HFFc6 (cell line): Measurements from ENCODE around the gene NTM. TPM values are rescaled to one million over a fixed set of nuclear protein-coding genes. Genes with fewer than 3 reads are reported as not detected.

ENCODE experiments used
- DNase-seq: peaks from one replicate; pipeline ENCODE4 v3.0.0-alpha.2; 2018
- H3K27ac Mint-ChIP-seq: 2 replicates; pipeline ENCODE4 v1.8.0; 2020; ENCODE audit warnings: mild to moderate bottlenecking, mixed read lengths
- H3K27me3 Mint-ChIP-seq: 2 replicates; pipeline ENCODE4 v1.8.0; 2021; ENCODE audit warnings: mild to moderate bottlenecking, moderate library complexity, mixed read lengths; ENCODE audit not compliant: insufficient read depth
- H3K36me3 Mint-ChIP-seq: 2 replicates; pipeline ENCODE4 v1.8.0; 2021; ENCODE audit warnings: low read depth, mixed read lengths
- H3K4me1 Mint-ChIP-seq: 2 replicates; pipeline ENCODE4 v1.8.0; 2020; ENCODE audit warnings: low read depth, mixed read lengths
- H3K4me3 Mint-ChIP-seq: 2 replicates; pipeline ENCODE4 v1.8.0; 2020; ENCODE audit warnings: mild to moderate bottlenecking, moderate library complexity, mixed read lengths
- H3K9me3 Mint-ChIP-seq: 2 replicates; pipeline ENCODE4 v1.8.0; 2020; ENCODE audit warnings: mild to moderate bottlenecking, mixed read lengths
- CTCF ChIP-seq: fragments of 200-600 bp; sonication (generic); IDR thresholded peaks from 2 replicates; pipeline ENCODE4 v1.5.0; 2021; ENCODE audit warnings: antibody characterized with exemption, mild to moderate bottlenecking
- total RNA-seq, 6 experiments: library from RNA; stranded (reverse); fragmentation: NEBNext Ultra II Directional; extraction: Animal tissue kit (Norgen Biotek cat#: 25700); gene quantifications; 2 replicates in 1 of 6; 3 replicates in 5 of 6; pipeline ENCODE4 v1.2.3, GENCODE V29; 2021

Gene NTM
- total RNA-seq, 6 experiments from 2014 or later = 18.3 to 23.6 (median 21.7) TPM

- no peak for DNase-seq
- Mint-ChIP-seq H3K36me3 (peaks cover 13% of the 10 kb centered on the region), H3K9me3 (no peaks in the 10 kb centered on the region), H3K27ac (no peak overlapping the region), H3K4me1 (peaks cover 46% of the 10 kb centered on the region), H3K4me3 (no peak overlapping the region), H3K27me3 (no peaks in the 10 kb centered on the region; the same call in 1 of the 2 replicates)
- no peak for TF ChIP-seq CTCF
Observed at GRCh38 chr11:131923309-131923708, 552.9 kb downstream of the NTM start.

- Mint-ChIP-seq H3K36me3 (peaks cover 13% of the 10 kb centered on the region), H3K4me3 (no peak overlapping the region; the same call in 1 of the 2 replicates), H3K9me3 (no peaks in the 10 kb centered on the region), H3K4me1 (peaks cover 39% of the 10 kb centered on the region), H3K27me3 (no peaks in the 10 kb centered on the region; the same call in 1 of the 2 replicates), H3K27ac (peak overlapping the region; percentile 74)
- no peak for TF ChIP-seq CTCF
- no peak for DNase-seq
Observed at GRCh38 chr11:131924001-131924400, 553.6 kb downstream of the NTM start.

- Mint-ChIP-seq H3K27ac (peak overlapping the region; percentile 74), H3K27me3 (no peaks in the 10 kb centered on the region; the same call in 1 of the 2 replicates), H3K36me3 (peaks cover 13% of the 10 kb centered on the region), H3K4me3 (peak overlapping the region; percentile 30), H3K9me3 (no peaks in the 10 kb centered on the region), H3K4me1 (peaks cover 36% of the 10 kb centered on the region)
- TF ChIP-seq CTCF = no peak
- DNase-seq = peak; percentile 46
Observed at GRCh38 chr11:131924457-131925201, 554.2 kb downstream of the NTM start.

- H3K27ac Mint-ChIP-seq = no peak overlapping the region
- H3K4me1 Mint-ChIP-seq = peaks cover 36% of the 10 kb centered on the region
- no peak for TF ChIP-seq CTCF
- no peak overlapping the region for H3K4me3 Mint-ChIP-seq
- H3K9me3 Mint-ChIP-seq = no peaks in the 10 kb centered on the region
- DNase-seq = no peak
- H3K27me3 Mint-ChIP-seq = no peaks in the 10 kb centered on the region; the same call in 1 of the 2 replicates
- peaks cover 13% of the 10 kb centered on the region for H3K36me3 Mint-ChIP-seq
Observed at GRCh38 chr11:131925829-131926228, 555.4 kb downstream of the NTM start.

GRCh38 chr11:131928992-131929391, 558.6 kb downstream of the NTM start:
- Mint-ChIP-seq H3K9me3 (no peaks in the 10 kb centered on the region), H3K36me3 (peaks cover 12% of the 10 kb centered on the region), H3K27ac (no peak overlapping the region), H3K4me1 (peaks cover 23% of the 10 kb centered on the region), H3K4me3 (no peak overlapping the region), H3K27me3 (no peaks in the 10 kb centered on the region; the same call in 1 of the 2 replicates)
- no peak for DNase-seq
- TF ChIP-seq CTCF = no peak
